ENCODE results near the gene TCF12.

Gene TCF12

DNA sequence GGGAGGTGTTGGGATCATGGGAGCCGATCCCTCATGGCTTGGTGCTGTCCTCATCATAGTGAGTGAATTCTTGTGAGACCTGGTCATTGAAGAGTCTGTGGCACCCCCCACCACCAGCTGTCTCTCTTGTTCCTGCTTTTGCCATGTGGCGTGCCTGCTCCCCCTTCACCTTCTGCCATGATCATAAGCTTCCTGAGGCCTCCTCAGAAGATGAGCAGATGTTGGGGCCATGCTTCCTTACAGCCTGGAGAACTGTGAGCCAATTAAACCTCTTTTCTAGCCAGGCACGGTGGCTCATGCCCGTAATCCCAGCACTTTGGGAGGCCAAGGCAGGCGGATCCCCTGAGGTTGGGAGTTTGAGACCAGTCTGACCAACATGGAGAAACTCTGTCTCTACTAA lies 420.9 kb downstream of the TCF12 start:
- TF ChIP-seq POLR2AphosphoS5 (IDR thresholded peaks at IDR 0.05; ENCODE audit: low read depth), result no peak
- TF ChIP-seq, protein P1, sequence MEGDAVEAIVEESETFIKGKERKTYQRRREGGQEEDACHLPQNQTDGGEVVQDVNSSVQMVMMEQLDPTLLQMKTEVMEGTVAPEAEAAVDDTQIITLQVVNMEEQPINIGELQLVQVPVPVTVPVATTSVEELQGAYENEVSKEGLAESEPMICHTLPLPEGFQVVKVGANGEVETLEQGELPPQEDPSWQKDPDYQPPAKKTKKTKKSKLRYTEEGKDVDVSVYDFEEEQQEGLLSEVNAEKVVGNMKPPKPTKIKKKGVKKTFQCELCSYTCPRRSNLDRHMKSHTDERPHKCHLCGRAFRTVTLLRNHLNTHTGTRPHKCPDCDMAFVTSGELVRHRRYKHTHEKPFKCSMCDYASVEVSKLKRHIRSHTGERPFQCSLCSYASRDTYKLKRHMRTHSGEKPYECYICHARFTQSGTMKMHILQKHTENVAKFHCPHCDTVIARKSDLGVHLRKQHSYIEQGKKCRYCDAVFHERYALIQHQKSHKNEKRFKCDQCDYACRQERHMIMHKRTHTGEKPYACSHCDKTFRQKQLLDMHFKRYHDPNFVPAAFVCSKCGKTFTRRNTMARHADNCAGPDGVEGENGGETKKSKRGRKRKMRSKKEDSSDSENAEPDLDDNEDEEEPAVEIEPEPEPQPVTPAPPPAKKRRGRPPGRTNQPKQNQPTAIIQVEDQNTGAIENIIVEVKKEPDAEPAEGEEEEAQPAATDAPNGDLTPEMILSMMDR (IDR thresholded peaks at IDR 0.05; ENCODE audit: insufficient read depth, low read length), result no peak
- Histone ChIP-seq H3K27ac (replicated peaks) (no peak overlapping the region), H3K27me3 (ENCODE audit: insufficient read depth, poor library complexity, severe bottlenecking) (no peaks in the 10 kb centered on the region), H3K4me3 (replicated peaks; ENCODE audit: insufficient read depth, low read length) (no peak overlapping the region)
- DNase-seq (ENCODE audit: low read depth in 1 of 2, low spot score in 1 of 2), result no peak

Measured in HL-60 (cell line).